A673 (cell line): ENCODE results near the gene COL20A1.
"Not testable (repeated sequence)": the region's sequence is repeated elsewhere in the genome, so short reads cannot be mapped to it uniquely, and the experiment has no call there.

ENCODE experiments used
- CTCF ChIP-seq: fragments of 300-800, 200-600 bp; sonication (generic); conservative IDR thresholded peaks from 2 replicates; pipeline ENCODE4 v1.5.1; 2017; ENCODE audit warnings: low read depth, mild to moderate bottlenecking, antibody characterized with exemption, low read length, moderate library complexity, mixed read lengths
- EZH2 ChIP-seq: fragments of 200-600 bp; sonication (generic); IDR thresholded peaks from 2 replicates; pipeline ENCODE4 v1.6.1; 2017; ENCODE audit warnings: borderline replicate concordance, low read depth, mild to moderate bottlenecking, mixed read lengths, antibody characterized with exemption, low read length; ENCODE audit not compliant: poor library complexity, severe bottlenecking

- TF ChIP-seq CTCF, EZH2: not testable (repeated sequence)
Observed at GRCh38 chr20:63305933-63306672, 13.1 kb downstream of the COL20A1 start.
